ENCODE results near the gene PPDPF. TPM values are rescaled to one million over a fixed set of nuclear protein-coding genes. Genes with fewer than 3 reads are reported as not detected.
"Not testable (repeated sequence)": the region's sequence is repeated elsewhere in the genome, so short reads cannot be mapped to it uniquely, and the experiment has no call there.

Gene PPDPF
- total RNA-seq, 1 donor from 2014 or later, result 355 TPM

- no peak for DNase-seq
- Histone ChIP-seq H3K4me3 (no peak overlapping the region), H3K27me3 (peaks cover 91% of the 10 kb centered on the region), H3K4me1 (peaks cover 6% of the 10 kb centered on the region), H3K27ac (no peak overlapping the region), H3K36me3 (no peaks in the 10 kb centered on the region), H3K9me3 (no peaks in the 10 kb centered on the region)
- no peak for ATAC-seq
- no peak for TF ChIP-seq CTCF (IDR thresholded peaks at IDR 0.05)
- intact Hi-C loops (cut with DNase I), result no loop called here
Measured at GRCh38 chr20:63473555-63474449, 46.8 kb upstream of the PPDPF start.

- DNase-seq (no peak), ATAC-seq (peak; percentile 8)
- Histone ChIP-seq H3K27me3 (peaks cover 88% of the 10 kb centered on the region), H3K27ac (no peak overlapping the region), H3K36me3 (no peaks in the 10 kb centered on the region), H3K9me3 (no peaks in the 10 kb centered on the region), H3K4me3 (no peak overlapping the region), H3K4me1 (peaks cover 6% of the 10 kb centered on the region)
- intact Hi-C loops (cut with DNase I), result no loop called here
- TF ChIP-seq CTCF (IDR thresholded peaks at IDR 0.05), result no peak
Measured at GRCh38 chr20:63475209-63475608, 45.4 kb upstream of the PPDPF start.

GRCh38 chr20:63477061-63477616 is 43.4 kb upstream of the PPDPF start:
- no peaks in the 10 kb centered on the region for H3K4me1 ChIP-seq
- H3K4me3 ChIP-seq, result no peak overlapping the region
- intact Hi-C loops (cut with DNase I), result no loop called here
- no peaks in the 10 kb centered on the region for H3K9me3 ChIP-seq
- no peak for ATAC-seq
- no peak for DNase-seq
- no peak overlapping the region for H3K27ac ChIP-seq
- H3K36me3 ChIP-seq, result no peaks in the 10 kb centered on the region
- TF ChIP-seq CTCF (IDR thresholded peaks at IDR 0.05), result no peak
- H3K27me3 ChIP-seq, result peaks cover 69% of the 10 kb centered on the region

- H3K4me3 ChIP-seq, result no peak overlapping the region
- ATAC-seq, result no peak
- H3K27me3 ChIP-seq, result peaks cover 67% of the 10 kb centered on the region
- no peak for DNase-seq
- no peaks in the 10 kb centered on the region for H3K36me3 ChIP-seq
- no peaks in the 10 kb centered on the region for H3K9me3 ChIP-seq
- no peak overlapping the region for H3K27ac ChIP-seq
- no peaks in the 10 kb centered on the region for H3K4me1 ChIP-seq
- TF ChIP-seq CTCF (IDR thresholded peaks at IDR 0.05), result no peak
- intact Hi-C loops (cut with DNase I), result no loop called here
Measured at GRCh38 chr20:63477944-63478343, 42.6 kb upstream of the PPDPF start.

GRCh38 chr20:63478346-63479302 is 41.9 kb upstream of the PPDPF start:
- no peak overlapping the region for H3K27ac ChIP-seq
- intact Hi-C loops (cut with DNase I), result no loop called here
- no peak for TF ChIP-seq CTCF (IDR thresholded peaks at IDR 0.05)
- H3K27me3 ChIP-seq, result peaks cover 60% of the 10 kb centered on the region
- DNase-seq (no peak), ATAC-seq (no peak)
- no peak overlapping the region for H3K4me3 ChIP-seq
- no peaks in the 10 kb centered on the region for H3K9me3 ChIP-seq
- no peaks in the 10 kb centered on the region for H3K36me3 ChIP-seq
- no peaks in the 10 kb centered on the region for H3K4me1 ChIP-seq

GRCh38 chr20:63479695-63480419 is 40.7 kb upstream of the PPDPF start:
- H3K36me3 ChIP-seq; DNase-seq; intact Hi-C loops (cut with DNase I); H3K27ac ChIP-seq; H3K4me3 ChIP-seq; H3K4me1 ChIP-seq; H3K9me3 ChIP-seq: not testable (repeated sequence)
- ATAC-seq, result peak; percentile 4
- peaks cover 54% of the 10 kb centered on the region for H3K27me3 ChIP-seq
